ENCODE data around the gene NECTIN2. TPM values are rescaled to one million over a fixed set of nuclear protein-coding genes. Genes with fewer than 3 reads are reported as not detected.

Gene NECTIN2
- total and polyA plus RNA-seq, 8 donors: 66.9 to 145 (median 81.7) TPM

DNA sequence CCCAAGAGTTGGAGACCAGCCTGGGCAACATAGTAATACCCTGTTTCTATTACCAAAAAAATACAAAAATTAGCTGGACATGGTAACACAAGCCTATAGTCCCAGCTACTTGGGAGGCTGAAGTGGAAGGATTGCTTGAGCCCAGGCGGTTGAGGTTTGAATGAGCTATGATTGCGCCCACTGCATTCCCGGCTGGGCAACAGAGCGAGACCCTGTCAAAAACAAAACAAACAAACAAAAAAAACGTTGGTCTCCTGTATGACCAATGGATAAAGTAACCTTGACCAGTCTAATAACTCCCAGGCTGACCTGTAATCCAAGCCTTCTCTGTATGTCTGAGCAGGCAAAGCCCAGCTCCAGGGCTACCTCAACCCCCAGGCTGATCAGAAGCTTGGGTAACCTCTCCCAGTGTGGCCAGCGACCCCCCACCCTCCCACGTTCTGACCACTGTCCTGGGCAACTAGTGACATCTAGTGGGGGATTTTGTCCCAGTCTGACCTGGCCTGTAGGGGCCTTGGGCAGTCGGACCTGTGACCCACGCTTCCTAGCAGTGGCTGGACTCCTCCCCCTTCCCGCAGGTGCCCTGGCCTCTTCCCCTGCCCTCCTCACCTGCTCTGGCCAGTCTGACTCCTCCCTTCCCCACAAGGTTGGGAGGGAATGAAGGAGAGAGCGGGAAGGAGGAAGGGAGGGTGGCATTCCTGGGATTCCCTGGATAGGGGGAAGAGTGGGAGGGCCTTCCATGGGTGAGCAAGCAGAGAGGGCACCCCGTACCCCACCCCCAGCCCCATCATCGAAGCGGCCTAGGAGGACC is 38.2 kb upstream of the NECTIN2 start:
- ATAC-seq (peak; percentile 88), DNase-seq (peak in 3 of 4 donors; percentile 59 to 84 (median 82))
- Histone ChIP-seq H3K9me3 (no peaks in the 10 kb centered on the region), H3K36me3 (peaks cover 0 to under 1% of the 10 kb centered on the region in 2 donors), H3K4me3 (peak overlapping the region in 1 of 2 donors; percentile 50), H3K27ac (peak overlapping the region; percentile 80 to 87), H3K4me1 (peaks cover 14 to 25% of the 10 kb centered on the region in 2 donors), H3K27me3 (peaks cover 0 to 17% of the 10 kb centered on the region in 2 donors)
- intact Hi-C loops (cut with DNase I): no loop called here
- TF ChIP-seq, protein P1, sequence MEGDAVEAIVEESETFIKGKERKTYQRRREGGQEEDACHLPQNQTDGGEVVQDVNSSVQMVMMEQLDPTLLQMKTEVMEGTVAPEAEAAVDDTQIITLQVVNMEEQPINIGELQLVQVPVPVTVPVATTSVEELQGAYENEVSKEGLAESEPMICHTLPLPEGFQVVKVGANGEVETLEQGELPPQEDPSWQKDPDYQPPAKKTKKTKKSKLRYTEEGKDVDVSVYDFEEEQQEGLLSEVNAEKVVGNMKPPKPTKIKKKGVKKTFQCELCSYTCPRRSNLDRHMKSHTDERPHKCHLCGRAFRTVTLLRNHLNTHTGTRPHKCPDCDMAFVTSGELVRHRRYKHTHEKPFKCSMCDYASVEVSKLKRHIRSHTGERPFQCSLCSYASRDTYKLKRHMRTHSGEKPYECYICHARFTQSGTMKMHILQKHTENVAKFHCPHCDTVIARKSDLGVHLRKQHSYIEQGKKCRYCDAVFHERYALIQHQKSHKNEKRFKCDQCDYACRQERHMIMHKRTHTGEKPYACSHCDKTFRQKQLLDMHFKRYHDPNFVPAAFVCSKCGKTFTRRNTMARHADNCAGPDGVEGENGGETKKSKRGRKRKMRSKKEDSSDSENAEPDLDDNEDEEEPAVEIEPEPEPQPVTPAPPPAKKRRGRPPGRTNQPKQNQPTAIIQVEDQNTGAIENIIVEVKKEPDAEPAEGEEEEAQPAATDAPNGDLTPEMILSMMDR (IDR thresholded peaks at IDR 0.05): peak; percentile 34 to 40

DNA sequence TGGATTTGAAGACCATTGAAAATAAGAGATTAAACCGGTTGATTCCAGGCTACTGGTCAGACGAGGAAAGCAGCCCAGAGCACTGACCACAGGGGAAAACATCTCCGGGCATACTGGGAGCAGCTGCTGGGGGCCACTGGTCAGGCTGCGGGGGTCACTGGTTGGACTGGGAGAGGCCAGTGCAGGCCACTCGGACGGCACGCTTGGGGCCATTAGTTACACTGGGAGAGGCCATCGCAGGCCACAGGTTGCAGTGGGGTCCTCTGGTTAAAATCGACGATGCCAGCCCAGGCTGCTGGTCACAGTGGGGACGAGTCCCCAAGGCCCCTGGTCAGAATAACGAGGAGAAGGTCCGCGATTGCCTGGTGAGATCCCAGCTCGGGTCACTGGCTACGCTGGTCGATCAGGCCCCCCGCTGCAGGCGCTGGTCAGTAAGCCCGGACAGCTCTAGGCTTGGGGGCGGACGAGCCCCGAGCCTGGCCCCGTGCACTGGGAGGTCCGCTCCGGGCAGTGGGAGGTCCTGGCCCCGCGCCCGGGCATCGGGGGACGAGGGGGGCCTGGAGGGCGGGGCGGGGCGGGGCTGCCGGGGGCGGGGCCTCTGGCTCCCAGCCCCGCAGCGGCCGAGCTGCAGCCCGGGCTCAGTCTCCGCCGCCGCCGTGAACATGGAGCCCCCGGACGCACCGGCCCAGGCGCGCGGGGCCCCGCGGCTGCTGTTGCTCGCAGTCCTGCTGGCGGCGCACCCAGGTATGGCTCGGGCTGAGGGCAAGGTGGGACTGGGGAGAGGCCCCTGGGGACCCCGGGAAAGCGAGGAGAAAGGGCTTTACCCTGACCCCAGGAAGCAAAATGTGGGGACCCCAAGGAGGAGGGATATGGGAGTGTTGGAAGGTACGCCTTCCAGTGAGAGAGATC is 37.4 kb upstream of the NECTIN2 start, which contains the start of gene BCAM:
Gene BCAM, plus strand, starts transcription at position 641 of the 909 bp plus-strand sequence. Its CDS starts 22 bp downstream, at position 663.
- intact Hi-C loops (cut with DNase I): no loop called here
- TF ChIP-seq, protein P1 (IDR thresholded peaks at IDR 0.05): no peak
- H3K27ac ChIP-seq: peak within 1 kb of the TSS; percentile 80 to 87
- DNase-seq (peak; percentile 76 to 90 (median 82)), ATAC-seq (peak; percentile 87)
- H3K27me3 ChIP-seq: peaks cover 0 to 17% of the 10 kb centered on the region in 2 donors
- H3K4me1 ChIP-seq: peaks cover 14 to 25% of the 10 kb centered on the region in 2 donors
- peak within 1 kb of the TSS; percentile 50 to 54 for H3K4me3 ChIP-seq
- peaks cover 0 to 9% of the 10 kb centered on the region in 2 donors for H3K36me3 ChIP-seq
- no peaks in the 10 kb centered on the region for H3K9me3 ChIP-seq

DNA sequence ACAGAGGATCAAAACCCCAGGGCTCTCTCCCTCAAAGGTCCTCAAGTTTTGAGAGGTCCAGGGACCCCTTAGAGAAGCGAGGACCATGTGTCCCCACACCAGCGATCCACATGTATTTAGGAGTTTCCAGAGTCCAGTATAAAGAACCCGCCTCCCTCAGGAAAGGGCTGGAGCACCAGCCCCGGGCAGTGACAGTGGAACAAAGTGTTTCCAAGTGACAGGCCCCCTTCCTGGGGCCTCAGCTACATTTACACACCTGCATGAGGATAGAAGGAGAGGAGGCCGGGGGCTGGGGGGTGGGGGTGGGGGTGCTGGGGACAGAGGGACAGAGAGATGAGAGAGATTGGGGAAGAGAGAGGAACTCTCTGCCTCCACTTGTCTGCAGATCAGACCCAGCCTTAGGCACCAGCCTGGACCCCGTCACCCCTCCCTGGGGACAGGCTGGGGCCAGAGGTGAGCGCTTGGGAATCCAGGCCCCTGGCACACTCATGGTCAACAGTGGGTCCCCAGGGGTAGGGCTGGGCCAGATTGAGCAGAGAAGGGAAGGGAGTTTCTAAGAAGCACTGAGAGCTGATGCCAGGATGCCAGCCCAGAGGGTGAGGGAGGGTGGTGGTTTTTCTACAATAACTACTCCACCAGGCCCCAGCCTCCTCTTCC is 36.4 kb upstream of the NECTIN2 start:
- intact Hi-C loops (cut with DNase I): no loop called here
- no peak for ATAC-seq
- no peak for DNase-seq
- Histone ChIP-seq H3K27ac (peak overlapping the region; percentile 80 to 87), H3K9me3 (no peaks in the 10 kb centered on the region), H3K4me3 (peak overlapping the region; percentile 50 to 54), H3K36me3 (peaks cover 0 to 19% of the 10 kb centered on the region in 2 donors), H3K27me3 (peaks cover 0 to 17% of the 10 kb centered on the region in 2 donors), H3K4me1 (peaks cover 14 to 25% of the 10 kb centered on the region in 2 donors)
- TF ChIP-seq, protein P1 (IDR thresholded peaks at IDR 0.05): no peak

DNA sequence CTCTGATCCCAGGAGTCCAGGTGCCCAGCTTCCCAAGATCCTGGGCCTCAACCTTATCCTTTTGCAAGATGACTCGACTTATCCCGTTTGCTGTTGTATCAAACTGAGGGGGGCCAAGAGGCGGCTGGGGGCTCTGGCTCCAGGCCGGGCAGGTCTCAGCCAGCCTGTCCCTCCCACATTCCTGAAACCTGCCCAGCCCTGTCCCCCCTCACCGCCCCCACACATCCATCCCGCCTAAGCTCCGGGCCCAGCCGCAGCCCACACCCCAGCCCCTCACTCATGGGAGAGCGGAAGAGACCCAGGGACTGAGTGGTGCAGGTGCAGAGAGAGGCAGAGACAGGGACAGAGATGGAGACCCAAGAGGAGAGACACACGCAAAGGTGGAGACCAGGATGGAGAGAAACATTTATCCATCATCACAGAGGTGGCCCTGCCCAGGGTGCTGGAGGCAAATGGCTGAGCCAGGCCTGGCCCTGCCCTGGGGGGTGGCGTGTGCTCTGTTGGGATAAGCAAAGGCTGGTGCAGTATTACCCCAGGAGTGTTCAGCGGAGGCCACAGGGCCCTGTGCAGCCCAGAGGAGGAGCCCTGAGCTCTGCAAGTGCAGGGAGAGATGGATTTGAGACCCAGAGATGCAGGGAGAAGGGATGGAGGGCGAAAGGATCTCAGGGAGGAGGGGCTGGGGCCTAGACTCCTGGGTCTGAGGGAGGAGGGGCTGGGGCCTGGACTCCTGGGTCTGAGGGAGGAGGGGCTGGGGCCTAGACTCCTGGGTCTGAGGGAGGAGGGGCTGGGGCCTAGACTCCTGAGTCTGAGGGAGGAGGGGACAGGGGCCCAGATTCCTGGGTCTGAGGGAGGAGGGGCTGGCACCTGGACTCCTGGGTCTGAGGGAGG is 35.6 kb upstream of the NECTIN2 start:
- Histone ChIP-seq H3K27ac (no peak overlapping the region), H3K36me3 (peaks cover 0 to 21% of the 10 kb centered on the region in 2 donors), H3K4me1 (peaks cover 14 to 25% of the 10 kb centered on the region in 2 donors), H3K4me3 (peak overlapping the region; percentile 50 to 54), H3K27me3 (peaks cover 0 to 17% of the 10 kb centered on the region in 2 donors), H3K9me3 (no peaks in the 10 kb centered on the region)
- DNase-seq (no peak), ATAC-seq (no peak)
- TF ChIP-seq, protein P1 (IDR thresholded peaks at IDR 0.05): no peak
- intact Hi-C loops (cut with DNase I): no loop called here
